Osteocyte (in vitro differentiated cells): ENCODE measurements around the gene SH3BP2. TPM values are rescaled to one million over a fixed set of nuclear protein-coding genes. Genes with fewer than 3 reads are reported as not detected.

Experiments used
- DNase-seq: peaks from one replicate; pipeline ENCODE4 v3.0.0; 2021; ENCODE audit warnings: mixed read lengths; ENCODE audit not compliant: unreplicated experiment; ENCODE audit errors: extremely low spot score
- H3K27ac Mint-ChIP-seq: one replicate; pipeline ENCODE4 v1.8.0; 2021; ENCODE audit warnings: mild to moderate bottlenecking, mixed read lengths; ENCODE audit not compliant: unreplicated experiment
- H3K27me3 Mint-ChIP-seq: one replicate; pipeline ENCODE4 v1.8.0; 2021; ENCODE audit warnings: mixed read lengths; ENCODE audit not compliant: unreplicated experiment
- H3K36me3 Mint-ChIP-seq: one replicate; pipeline ENCODE4 v1.8.0; 2021; ENCODE audit warnings: mixed read lengths; ENCODE audit not compliant: unreplicated experiment
- H3K4me1 Mint-ChIP-seq: one replicate; pipeline ENCODE4 v1.8.0; 2021; ENCODE audit warnings: mixed read lengths; ENCODE audit not compliant: unreplicated experiment
- H3K4me3 Mint-ChIP-seq: one replicate; pipeline ENCODE4 v1.8.0; 2021; ENCODE audit warnings: mild to moderate bottlenecking, moderate library complexity, mixed read lengths; ENCODE audit not compliant: unreplicated experiment
- H3K9me3 Mint-ChIP-seq: one replicate; pipeline ENCODE4 v1.8.0; 2021; ENCODE audit warnings: mixed read lengths; ENCODE audit not compliant: unreplicated experiment
- total RNA-seq: library from RNA; stranded (reverse); gene quantifications from 2 replicates; pipeline ENCODE4 v1.2.1, GENCODE V29; 2021
- TF ChIP-seq, protein P1 (sequence below): fragments of 200-600 bp; sonication (generic); IDR thresholded peaks from 2 replicates; pipeline ENCODE4 v1.5.0; 2021; ENCODE audit warnings: antibody characterized with exemption, mild to moderate bottlenecking, moderate library complexity

Gene SH3BP2
- total RNA-seq, 1 donor from 2014 or later = 110 TPM

- no peaks in the 10 kb centered on the region for H3K9me3 Mint-ChIP-seq
Measured at GRCh38 chr4:2833671-2834000, 40.8 kb downstream of the SH3BP2 start.

GRCh38 chr4:2834001-2834921 lies 41.4 kb downstream of the SH3BP2 start:
- peak; percentile 68 for DNase-seq
- TF ChIP-seq, protein P1, sequence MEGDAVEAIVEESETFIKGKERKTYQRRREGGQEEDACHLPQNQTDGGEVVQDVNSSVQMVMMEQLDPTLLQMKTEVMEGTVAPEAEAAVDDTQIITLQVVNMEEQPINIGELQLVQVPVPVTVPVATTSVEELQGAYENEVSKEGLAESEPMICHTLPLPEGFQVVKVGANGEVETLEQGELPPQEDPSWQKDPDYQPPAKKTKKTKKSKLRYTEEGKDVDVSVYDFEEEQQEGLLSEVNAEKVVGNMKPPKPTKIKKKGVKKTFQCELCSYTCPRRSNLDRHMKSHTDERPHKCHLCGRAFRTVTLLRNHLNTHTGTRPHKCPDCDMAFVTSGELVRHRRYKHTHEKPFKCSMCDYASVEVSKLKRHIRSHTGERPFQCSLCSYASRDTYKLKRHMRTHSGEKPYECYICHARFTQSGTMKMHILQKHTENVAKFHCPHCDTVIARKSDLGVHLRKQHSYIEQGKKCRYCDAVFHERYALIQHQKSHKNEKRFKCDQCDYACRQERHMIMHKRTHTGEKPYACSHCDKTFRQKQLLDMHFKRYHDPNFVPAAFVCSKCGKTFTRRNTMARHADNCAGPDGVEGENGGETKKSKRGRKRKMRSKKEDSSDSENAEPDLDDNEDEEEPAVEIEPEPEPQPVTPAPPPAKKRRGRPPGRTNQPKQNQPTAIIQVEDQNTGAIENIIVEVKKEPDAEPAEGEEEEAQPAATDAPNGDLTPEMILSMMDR = no peak
- no peak overlapping the region for H3K4me3 Mint-ChIP-seq
- H3K27ac Mint-ChIP-seq = no peak overlapping the region
- no peaks in the 10 kb centered on the region for H3K27me3 Mint-ChIP-seq
- H3K36me3 Mint-ChIP-seq = peaks cover 16% of the 10 kb centered on the region
- peaks cover 18% of the 10 kb centered on the region for H3K4me1 Mint-ChIP-seq
- H3K9me3 Mint-ChIP-seq = no peaks in the 10 kb centered on the region

More at GRCh38 chr4:2833671-2834000, 40.8 kb downstream of the SH3BP2 start:
- Mint-ChIP-seq H3K4me3 (no peak overlapping the region), H3K4me1 (peaks cover 21% of the 10 kb centered on the region), H3K36me3 (peaks cover 20% of the 10 kb centered on the region), H3K27ac (no peak overlapping the region), H3K27me3 (no peaks in the 10 kb centered on the region)
- TF ChIP-seq, protein P1 = no peak
- DNase-seq = peak; percentile 64

DNA sequence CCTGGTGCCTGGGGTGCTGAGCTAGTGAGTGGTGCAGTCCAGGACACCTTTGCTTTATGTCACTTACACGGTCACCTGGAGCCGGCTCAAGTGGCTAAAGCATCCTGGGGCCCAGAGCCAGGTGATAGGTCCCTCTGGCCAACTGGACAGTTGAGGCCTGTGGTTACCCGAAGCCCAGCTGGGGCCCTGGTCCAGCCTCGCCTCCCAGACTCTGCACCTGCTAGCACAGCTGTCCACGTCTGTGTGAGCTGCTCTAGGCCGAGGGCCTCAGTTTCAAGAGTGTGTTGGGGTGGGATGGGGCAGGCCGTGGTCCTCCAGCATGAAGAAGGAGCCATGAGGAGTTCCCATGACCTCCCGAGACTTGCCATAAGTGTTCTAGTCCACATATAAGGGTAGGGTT lies 43.1 kb downstream of the SH3BP2 start:
- Mint-ChIP-seq H3K27ac (no peak overlapping the region), H3K9me3 (peaks cover 4% of the 10 kb centered on the region), H3K4me3 (no peak overlapping the region), H3K4me1 (peaks cover 15% of the 10 kb centered on the region), H3K27me3 (no peaks in the 10 kb centered on the region), H3K36me3 (peaks cover 17% of the 10 kb centered on the region)
- TF ChIP-seq, protein P1 = no peak
- peak; percentile 80 for DNase-seq

GRCh38 chr4:2836391-2836859 lies 43.5 kb downstream of the SH3BP2 start:
- no peak overlapping the region for H3K4me3 Mint-ChIP-seq
- H3K27me3 Mint-ChIP-seq = no peaks in the 10 kb centered on the region
- no peak overlapping the region for H3K27ac Mint-ChIP-seq
- peaks cover 17% of the 10 kb centered on the region for H3K36me3 Mint-ChIP-seq
- H3K4me1 Mint-ChIP-seq = peaks cover 15% of the 10 kb centered on the region
- peak; percentile 80 for DNase-seq
- peaks cover 4% of the 10 kb centered on the region for H3K9me3 Mint-ChIP-seq
- TF ChIP-seq, protein P1 = no peak

- Mint-ChIP-seq H3K27ac (peak overlapping the region; percentile 54), H3K4me1 (peaks cover 15% of the 10 kb centered on the region), H3K27me3 (no peaks in the 10 kb centered on the region), H3K36me3 (peaks cover 15% of the 10 kb centered on the region), H3K9me3 (peaks cover 4% of the 10 kb centered on the region), H3K4me3 (no peak overlapping the region)
- DNase-seq = peak; percentile 78
- TF ChIP-seq, protein P1 = no peak
Measured at GRCh38 chr4:2837110-2837903, 44.4 kb downstream of the SH3BP2 start.
